Peyer's patch (tissue), 4 donors: ENCODE measurements around the gene COMMD7.

Experiments used
- CTCF ChIP-seq, 6 experiments: fragments of 450-650 bp in 4 of 6; fragments of 200-600 bp in 2 of 6; sonication (generic) in 1 of 6; IDR thresholded peaks; one replicate each; pipeline ENCODE4 v1.5.1; 2017 to 2019; ENCODE audit warnings: antibody characterized with exemption in 6 of 6, mild to moderate bottlenecking in 3 of 6, moderate library complexity in 1 of 6
- POLR2A ChIP-seq, 2 donors: fragments of 450-650 bp; IDR thresholded peaks; one replicate each; pipeline ENCODE4 v1.5.1; 2017; ENCODE audit warnings: antibody characterized with exemption in 2 of 2, mild to moderate bottlenecking in 2 of 2, moderate library complexity in 2 of 2

DNA sequence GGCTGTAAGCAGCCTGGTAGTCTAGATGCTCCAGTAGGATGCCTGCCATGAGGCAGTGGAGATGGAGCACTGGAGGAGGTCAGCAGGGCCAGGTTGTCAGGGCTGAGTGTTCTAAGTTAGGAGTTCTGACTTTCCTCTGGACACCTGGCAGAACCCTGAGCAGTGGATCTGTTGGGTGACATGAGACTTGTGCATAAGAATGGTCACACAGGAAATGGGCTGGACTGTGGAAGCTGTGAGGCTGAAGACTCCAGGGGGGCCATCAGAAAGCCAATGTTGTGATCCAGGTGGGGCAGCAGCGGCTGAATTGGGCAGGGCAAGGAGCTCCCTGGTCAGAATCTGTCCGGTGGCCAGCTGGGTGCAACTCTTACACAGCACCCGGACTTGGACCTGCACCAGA lies 45.7 kb downstream of the COMMD7 start:
- TF ChIP-seq CTCF (IDR thresholded peaks at IDR 0.05) (no peak), POLR2A (IDR thresholded peaks at IDR 0.05) (no peak)
